DMS114 treated with DMSO at 0.1 percent for 48 hours (cell line): ENCODE measurements around the gene IL13RA2.

Source experiments
- DNase-seq: peaks from one replicate; lab custom pipeline; 2025; ENCODE audit not compliant: unreplicated experiment; lab: John Stamatoyannopoulos, UW

The IL13RA2 gene

GRCh38 chrX:115017455-115017854, at the start of gene IL13RA2:
IL13RA2 (minus strand) TSS chrX:115017616; CDS start chrX:115017269, 347 bp downstream.
- DNase-seq, result peak; percentile 3

GRCh38 chrX:115065304-115065703, 47.9 kb upstream of the IL13RA2 start:
- no peak for DNase-seq

- DNase-seq, result no peak
Observed at GRCh38 chrX:115060013-115060412, 42.6 kb upstream of the IL13RA2 start.

GRCh38 chrX:115058276-115058675, 40.9 kb upstream of the IL13RA2 start:
- no peak for DNase-seq

- DNase-seq, result no peak
Observed at GRCh38 chrX:115054876-115055275, 37.5 kb upstream of the IL13RA2 start.

GRCh38 chrX:115053223-115053622, 35.8 kb upstream of the IL13RA2 start:
- no peak for DNase-seq

GRCh38 chrX:115047715-115048114, 30.3 kb upstream of the IL13RA2 start:
- no peak for DNase-seq

GRCh38 chrX:115047181-115047580, 29.8 kb upstream of the IL13RA2 start:
- DNase-seq, result no peak

- no peak for DNase-seq
Observed at GRCh38 chrX:115040417-115040816, 23.0 kb upstream of the IL13RA2 start.

- no peak for DNase-seq
Observed at GRCh38 chrX:115038406-115038805, 21.0 kb upstream of the IL13RA2 start.

- DNase-seq, result no peak
Observed at GRCh38 chrX:115036029-115036428, 18.6 kb upstream of the IL13RA2 start.

GRCh38 chrX:115031989-115032388, 14.6 kb upstream of the IL13RA2 start:
- DNase-seq, result no peak

GRCh38 chrX:115030625-115031024, 13.2 kb upstream of the IL13RA2 start:
- no peak for DNase-seq

- no peak for DNase-seq
Observed at GRCh38 chrX:115029869-115030570, 12.6 kb upstream of the IL13RA2 start.

- no peak for DNase-seq
Observed at GRCh38 chrX:115029440-115029839, 12.0 kb upstream of the IL13RA2 start.

- no peak for DNase-seq
Observed at GRCh38 chrX:115023811-115024210, 6.4 kb upstream of the IL13RA2 start.

- DNase-seq, result no peak
Observed at GRCh38 chrX:115023139-115023538, 5.7 kb upstream of the IL13RA2 start.

GRCh38 chrX:115021121-115021520, 3.7 kb upstream of the IL13RA2 start:
- no peak for DNase-seq

- DNase-seq, result no peak
Observed at GRCh38 chrX:115018944-115019343, 1.5 kb upstream of the IL13RA2 start.

- DNase-seq, result no peak
Observed at GRCh38 chrX:115018040-115018647, 728 bp upstream of the IL13RA2 start.

- no peak for DNase-seq
Observed at GRCh38 chrX:115013705-115014104, 3.7 kb downstream of the IL13RA2 start.

- no peak for DNase-seq
Observed at GRCh38 chrX:115011428-115011827, 6.0 kb downstream of the IL13RA2 start.

GRCh38 chrX:114999906-115000305, 17.5 kb downstream of the IL13RA2 start:
- no peak for DNase-seq
